Frontal cortex (tissue), 4 donors: Measurements from ENCODE around the gene SYTL2. TPM values are rescaled to one million over a fixed set of nuclear protein-coding genes. Genes with fewer than 3 reads are reported as not detected.
"Not testable (repeated sequence)": the region's sequence is repeated elsewhere in the genome, so short reads cannot be mapped to it uniquely, and the experiment has no call there.

Source experiments
- DNase-seq, 2 donors: peaks; one replicate each; pipeline ENCODE4 v3.0.0; 2012; ENCODE audit warnings: low spot score in 2 of 2
- FAIRE-seq: peaks from 2 replicates; lab custom pipeline; 2012; peaks lifted over from hg19 to GRCh38; lab: Jason Lieb, UNC
- total RNA-seq: library from RNA; depleted of rRNA; stranded (reverse); fragments of >200 nt; gene quantifications from one replicate; pipeline ENCODE4 v1.2.3, GENCODE V29; 2014
- donor health status: control.
- donor health status: control.
- donor health status: control.

The SYTL2 gene
- total RNA-seq, 1 donor from 2014 or later: 4.9 TPM

- FAIRE-seq: no peak
- no peak for DNase-seq
These were observed 105.1 kb downstream of the SYTL2 start for GRCh38 chr11:85705800-85706199.

- DNase-seq: no peak
- no peak for FAIRE-seq
These were observed 106.0 kb downstream of the SYTL2 start for GRCh38 chr11:85704967-85705366.

GRCh38 chr11:85699957-85700741 is 110.8 kb downstream of the SYTL2 start:
- FAIRE-seq (no peak), DNase-seq (no peak)

GRCh38 chr11:85698195-85698594 is 112.7 kb downstream of the SYTL2 start:
- FAIRE-seq (no peak), DNase-seq (no peak)

- no peak for FAIRE-seq
These were observed 113.2 kb downstream of the SYTL2 start for GRCh38 chr11:85697747-85698146.

GRCh38 chr11:85695546-85695945 is 115.4 kb downstream of the SYTL2 start:
- FAIRE-seq (no peak), DNase-seq (no peak)

More at GRCh38 chr11:85697747-85698146, 113.2 kb downstream of the SYTL2 start:
- DNase-seq: no peak

- FAIRE-seq (peak; percentile 83), DNase-seq (peak in 1 of 2 donors; percentile 24)
These were observed 116.5 kb downstream of the SYTL2 start for GRCh38 chr11:85694385-85694980.

GRCh38 chr11:85685820-85686459 is 125.0 kb downstream of the SYTL2 start, which contains the start of gene CCDC89:
Gene CCDC89, minus strand, starts transcription at chr11:85686195. Its CDS starts 65 bp downstream, at chr11:85686130.
- DNase-seq: peak; percentile 59 to 73
- FAIRE-seq: no peak

- DNase-seq: no peak
- no peak for FAIRE-seq
These were observed 125.7 kb downstream of the SYTL2 start for GRCh38 chr11:85685125-85685819.

- peak in 1 of 2 donors; percentile 40 for DNase-seq
- FAIRE-seq: no peak
These were observed 128.3 kb downstream of the SYTL2 start for GRCh38 chr11:85682330-85683305.

GRCh38 chr11:85680897-85681296 is 130.0 kb downstream of the SYTL2 start:
- no peak for DNase-seq
- FAIRE-seq: no peak

- FAIRE-seq (no peak), DNase-seq (no peak)
These were observed 131.4 kb downstream of the SYTL2 start for GRCh38 chr11:85679576-85679975.

GRCh38 chr11:85673393-85673792 is 137.5 kb downstream of the SYTL2 start:
- FAIRE-seq (no peak), DNase-seq (no peak)

GRCh38 chr11:85672105-85672902 is 138.6 kb downstream of the SYTL2 start:
- no peak for FAIRE-seq

GRCh38 chr11:85670949-85671663 is 139.8 kb downstream of the SYTL2 start:
- not testable (repeated sequence) for FAIRE-seq, DNase-seq

More at GRCh38 chr11:85672105-85672902, 138.6 kb downstream of the SYTL2 start:
- no peak for DNase-seq

GRCh38 chr11:85668157-85668556 is 142.8 kb downstream of the SYTL2 start:
- no peak for FAIRE-seq
- DNase-seq: no peak

GRCh38 chr11:85666687-85667086 is 144.3 kb downstream of the SYTL2 start:
- DNase-seq (no peak), FAIRE-seq (no peak)

GRCh38 chr11:85665733-85666132 is 145.2 kb downstream of the SYTL2 start:
- peak; percentile 14 to 18 for DNase-seq
- no peak for FAIRE-seq
